Measurements from ENCODE around the gene MISP. TPM values are rescaled to one million over a fixed set of nuclear protein-coding genes. Genes with fewer than 3 reads are reported as not detected.

The MISP gene
- total RNA-seq, 1 experiment from 2014 or later, result 5.8 TPM

- in situ Hi-C loops (cut with HindIII; ENCODE audit: low pct_unique_long_range_greater_than_20kb, low sequenced_read_pairs) (no loop called here), intact Hi-C loops (cut with micrococcal nuclease; ENCODE audit: unreplicated experiment) (no loop called here)
- TF ChIP-seq TCF7L2 (IDR thresholded peaks at IDR 0.05; ENCODE audit: low read depth, low read length) (no peak), REST (IDR thresholded peaks at IDR 0.05; ENCODE audit: insufficient read depth in 1 of 2, low read depth in 2 of 2, low read length in 1 of 2) (no peak), POLR2AphosphoS5 (IDR thresholded peaks at IDR 0.05; ENCODE audit: low read depth, low read length) (no peak), SIN3A (IDR thresholded peaks at IDR 0.05; ENCODE audit: borderline replicate concordance, insufficient read depth, low read depth, low read length) (no peak), CTCF (IDR thresholded peaks at IDR 0.05) (no peak)
- H3K27me3 ChIP-seq (ENCODE audit: control insufficient read depth, insufficient read depth, low read length), result no peaks in the 10 kb centered on the region
- BruUV-seq (replicated peaks), result no TSS peak
- peak overlapping the region in 1 of 2 experiments; percentile 46; a peak in 3 of 4 replicates for H3K4me3 ChIP-seq (ENCODE audit: low read depth in 2 of 2, low read length in 2 of 2)
- ChIA-PET POLR2A (no interaction called here), CTCF (interaction anchor here (0.6 kb wide), 1 partner anchor 10 kb away, joined by 9 read pairs; no protein-coding TSS in a partner anchor)
- DNase-seq (ENCODE audit: low read depth, low spot score), result no peak
- no peaks in the 10 kb centered on the region; the same call in 1 of the 2 replicates for H3K36me3 ChIP-seq (ENCODE audit: control insufficient read depth, insufficient read depth, low read length)
- ATAC-seq, result no peak
- no peak overlapping the region for H3K27ac ChIP-seq (ENCODE audit: low read length)
- H3K9me3 ChIP-seq (ENCODE audit: control insufficient read depth, insufficient read depth, low read depth, low read length), result no peaks in the 10 kb centered on the region
- H3K4me1 ChIP-seq (ENCODE audit: control insufficient read depth, insufficient read depth, low read length), result no peaks in the 10 kb centered on the region
Observed at GRCh38 chr19:709965-710571, 40.8 kb upstream of the MISP start.

DNA sequence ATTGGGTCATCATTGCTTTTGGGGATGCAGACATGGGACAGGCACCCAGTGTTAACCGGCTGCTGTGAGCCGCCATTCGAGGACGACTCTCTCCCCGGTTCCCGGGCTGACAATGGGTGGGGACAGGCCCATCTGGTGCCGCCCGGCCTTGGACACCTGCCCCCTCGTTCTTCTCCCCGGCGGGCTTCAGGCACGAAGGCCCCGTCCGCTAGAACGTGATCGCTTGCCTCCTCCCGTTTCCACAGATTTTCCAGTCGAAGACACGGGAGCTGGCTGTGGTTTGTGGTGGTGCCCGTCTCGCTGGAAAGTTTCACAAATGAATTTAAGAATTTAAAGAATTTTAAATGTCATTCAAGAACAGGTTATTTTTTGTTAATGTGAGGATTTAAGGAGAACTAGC is 40.1 kb upstream of the MISP start:
- Histone ChIP-seq H3K4me1 (ENCODE audit: control insufficient read depth, insufficient read depth, low read length) (no peaks in the 10 kb centered on the region), H3K27ac (ENCODE audit: low read length) (no peak overlapping the region), H3K4me3 (ENCODE audit: low read depth in 2 of 2, low read length in 2 of 2) (no peak overlapping the region), H3K36me3 (ENCODE audit: control insufficient read depth, insufficient read depth, low read length) (no peaks in the 10 kb centered on the region; the same call in 1 of the 2 replicates), H3K9me3 (ENCODE audit: control insufficient read depth, insufficient read depth, low read depth, low read length) (no peaks in the 10 kb centered on the region), H3K27me3 (ENCODE audit: control insufficient read depth, insufficient read depth, low read length) (no peaks in the 10 kb centered on the region)
- intact Hi-C loops (cut with micrococcal nuclease; ENCODE audit: unreplicated experiment), result no loop called here
- in situ Hi-C loops (cut with HindIII; ENCODE audit: low pct_unique_long_range_greater_than_20kb, low sequenced_read_pairs), result no loop called here
- POLR2A ChIA-PET, result no interaction called here
- no TSS peak for BruUV-seq (replicated peaks)
- TF ChIP-seq POLR2AphosphoS5 (IDR thresholded peaks at IDR 0.05; ENCODE audit: low read depth, low read length) (no peak), REST (IDR thresholded peaks at IDR 0.05; ENCODE audit: insufficient read depth in 1 of 2, low read depth in 2 of 2, low read length in 1 of 2) (no peak), CTCF (IDR thresholded peaks at IDR 0.05) (no peak), TCF7L2 (IDR thresholded peaks at IDR 0.05; ENCODE audit: low read depth, low read length) (no peak)
- CTCF ChIA-PET, result no interaction called here
- ATAC-seq (no peak), DNase-seq (ENCODE audit: low read depth, low spot score) (no peak)

Data from Panc1 (cell line).